ENCODE measurements around the gene TNS1. TPM values are rescaled to one million over a fixed set of nuclear protein-coding genes. Genes with fewer than 3 reads are reported as not detected.

TNS1 gene
- total and polyA plus RNA-seq, 8 donors: 139 to 327 (median 159) TPM

- peak; percentile 39 for ATAC-seq
- H3K27me3 ChIP-seq: no peaks in the 10 kb centered on the region
- TF ChIP-seq, protein P1, sequence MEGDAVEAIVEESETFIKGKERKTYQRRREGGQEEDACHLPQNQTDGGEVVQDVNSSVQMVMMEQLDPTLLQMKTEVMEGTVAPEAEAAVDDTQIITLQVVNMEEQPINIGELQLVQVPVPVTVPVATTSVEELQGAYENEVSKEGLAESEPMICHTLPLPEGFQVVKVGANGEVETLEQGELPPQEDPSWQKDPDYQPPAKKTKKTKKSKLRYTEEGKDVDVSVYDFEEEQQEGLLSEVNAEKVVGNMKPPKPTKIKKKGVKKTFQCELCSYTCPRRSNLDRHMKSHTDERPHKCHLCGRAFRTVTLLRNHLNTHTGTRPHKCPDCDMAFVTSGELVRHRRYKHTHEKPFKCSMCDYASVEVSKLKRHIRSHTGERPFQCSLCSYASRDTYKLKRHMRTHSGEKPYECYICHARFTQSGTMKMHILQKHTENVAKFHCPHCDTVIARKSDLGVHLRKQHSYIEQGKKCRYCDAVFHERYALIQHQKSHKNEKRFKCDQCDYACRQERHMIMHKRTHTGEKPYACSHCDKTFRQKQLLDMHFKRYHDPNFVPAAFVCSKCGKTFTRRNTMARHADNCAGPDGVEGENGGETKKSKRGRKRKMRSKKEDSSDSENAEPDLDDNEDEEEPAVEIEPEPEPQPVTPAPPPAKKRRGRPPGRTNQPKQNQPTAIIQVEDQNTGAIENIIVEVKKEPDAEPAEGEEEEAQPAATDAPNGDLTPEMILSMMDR (IDR thresholded peaks at IDR 0.05): no peak
- H3K9me3 ChIP-seq: no peaks in the 10 kb centered on the region
- H3K36me3 ChIP-seq: no peaks in the 10 kb centered on the region
- H3K4me1 ChIP-seq: peaks cover 82 to 99% of the 10 kb centered on the region in 2 donors
- peak overlapping the region; percentile 78 to 79 for H3K27ac ChIP-seq
- intact Hi-C loops (cut with DNase I): no loop called here
- peak in 3 of 4 donors; percentile 65 to 78 (median 73) for DNase-seq
- no peak overlapping the region for H3K4me3 ChIP-seq
Measured at GRCh38 chr2:217934321-217935131, 68.3 kb downstream of the TNS1 start.

DNA sequence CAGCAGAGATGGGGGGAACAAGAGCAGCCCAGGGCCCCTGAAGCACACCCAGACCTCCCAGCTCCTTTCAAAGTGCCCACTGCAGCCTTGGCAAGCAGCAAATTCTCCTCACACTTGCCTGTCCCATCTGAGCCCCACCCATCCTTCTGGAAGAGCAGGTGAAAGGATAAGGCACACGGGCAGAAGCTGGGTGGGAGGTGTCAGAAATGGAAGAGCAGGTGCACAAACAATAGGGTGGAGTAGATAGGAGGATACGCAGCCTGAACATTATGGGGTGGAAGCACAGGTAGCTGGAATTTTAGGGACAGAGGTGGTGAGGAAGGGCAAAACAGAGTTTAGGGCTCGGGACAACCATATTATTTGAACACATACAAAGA is 69.2 kb downstream of the TNS1 start:
- Histone ChIP-seq H3K36me3 (no peaks in the 10 kb centered on the region), H3K4me1 (peaks cover 83 to 99% of the 10 kb centered on the region in 2 donors), H3K27me3 (no peaks in the 10 kb centered on the region), H3K9me3 (no peaks in the 10 kb centered on the region), H3K27ac (peak overlapping the region; percentile 78 to 79), H3K4me3 (no peak overlapping the region)
- DNase-seq (no peak), ATAC-seq (no peak)
- intact Hi-C loops (cut with DNase I): no loop called here
- TF ChIP-seq, protein P1 (IDR thresholded peaks at IDR 0.05): no peak

DNA sequence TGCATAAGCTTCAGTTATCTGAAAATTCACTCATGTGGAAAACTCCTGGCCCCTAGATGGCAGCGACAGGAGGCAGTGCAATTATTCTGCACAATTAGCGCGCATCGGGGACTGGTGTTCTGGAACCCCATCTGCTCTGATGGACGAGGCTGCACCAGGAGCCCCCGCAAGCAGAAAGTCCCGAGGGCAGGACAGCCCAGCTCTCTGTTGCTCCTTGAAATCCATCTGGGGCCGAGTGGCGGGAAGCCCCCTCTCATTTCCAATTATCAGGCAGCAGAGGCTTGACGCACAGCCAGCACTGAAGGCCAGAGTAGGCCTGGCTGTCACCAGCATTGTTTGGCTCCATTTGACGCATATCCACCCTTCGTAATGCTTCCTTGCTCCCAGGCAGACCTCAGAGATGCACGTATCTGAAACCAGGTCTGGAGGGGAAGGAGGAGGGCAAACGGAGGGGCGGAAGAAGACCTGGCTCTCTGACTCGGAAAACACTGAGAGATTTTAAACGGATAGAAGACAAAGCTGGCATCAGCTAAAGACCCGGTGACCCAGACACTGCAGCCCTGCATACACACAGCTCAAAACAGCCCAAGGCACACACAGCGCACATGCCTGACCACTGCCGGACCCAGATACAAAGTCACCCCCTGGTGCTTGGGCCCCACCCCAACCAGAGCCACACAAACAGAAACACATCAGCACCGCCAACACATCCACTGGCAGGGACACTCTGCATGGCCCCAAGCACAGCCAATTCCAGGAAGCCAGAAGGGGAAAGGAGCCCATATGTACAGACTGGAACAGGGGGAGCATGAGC is 69.8 kb downstream of the TNS1 start:
- no peaks in the 10 kb centered on the region for H3K36me3 ChIP-seq
- intact Hi-C loops (cut with DNase I): no loop called here
- no peak for ATAC-seq
- H3K27ac ChIP-seq: peak overlapping the region; percentile 78 to 79
- H3K27me3 ChIP-seq: no peaks in the 10 kb centered on the region
- TF ChIP-seq, protein P1 (IDR thresholded peaks at IDR 0.05): no peak
- DNase-seq: peak in 1 of 4 donors; percentile 37
- no peak overlapping the region for H3K4me3 ChIP-seq
- peaks cover 85 to 99% of the 10 kb centered on the region in 2 donors for H3K4me1 ChIP-seq
- H3K9me3 ChIP-seq: no peaks in the 10 kb centered on the region

- DNase-seq (no peak), ATAC-seq (no peak)
Measured at GRCh38 chr2:217931846-217932560, 70.8 kb downstream of the TNS1 start.

More at GRCh38 chr2:217931846-217932560, 70.8 kb downstream of the TNS1 start:
- Histone ChIP-seq H3K36me3 (no peaks in the 10 kb centered on the region), H3K27me3 (no peaks in the 10 kb centered on the region), H3K9me3 (no peaks in the 10 kb centered on the region), H3K27ac (peak overlapping the region; percentile 78 to 89), H3K4me1 (peaks cover 85 to 99% of the 10 kb centered on the region in 2 donors), H3K4me3 (no peak overlapping the region)
- intact Hi-C loops (cut with DNase I): no loop called here
- TF ChIP-seq, protein P1 (IDR thresholded peaks at IDR 0.05): no peak
